Choroid plexus epithelial cell (primary cell): ENCODE data around the gene TMEM244.

Experiments
- DNase-seq: peaks from one replicate; pipeline ENCODE4 v3.0.0-alpha.2; 2010; ENCODE audit warnings: low read depth
- H3K4me3 ChIP-seq: 2 replicates; pipeline ENCODE4 v1.5.1; 2011; ENCODE audit warnings: low read depth, mild to moderate bottlenecking, control low read depth, low read length, moderate library complexity
- TF ChIP-seq, protein P1 (sequence below): conservative IDR thresholded peaks from 2 replicates; pipeline ENCODE4 v1.5.1; 2011; ENCODE audit warnings: low read depth, mild to moderate bottlenecking, control low read depth, inconsistent platforms, low read length, moderate library complexity

TMEM244 gene

DNA sequence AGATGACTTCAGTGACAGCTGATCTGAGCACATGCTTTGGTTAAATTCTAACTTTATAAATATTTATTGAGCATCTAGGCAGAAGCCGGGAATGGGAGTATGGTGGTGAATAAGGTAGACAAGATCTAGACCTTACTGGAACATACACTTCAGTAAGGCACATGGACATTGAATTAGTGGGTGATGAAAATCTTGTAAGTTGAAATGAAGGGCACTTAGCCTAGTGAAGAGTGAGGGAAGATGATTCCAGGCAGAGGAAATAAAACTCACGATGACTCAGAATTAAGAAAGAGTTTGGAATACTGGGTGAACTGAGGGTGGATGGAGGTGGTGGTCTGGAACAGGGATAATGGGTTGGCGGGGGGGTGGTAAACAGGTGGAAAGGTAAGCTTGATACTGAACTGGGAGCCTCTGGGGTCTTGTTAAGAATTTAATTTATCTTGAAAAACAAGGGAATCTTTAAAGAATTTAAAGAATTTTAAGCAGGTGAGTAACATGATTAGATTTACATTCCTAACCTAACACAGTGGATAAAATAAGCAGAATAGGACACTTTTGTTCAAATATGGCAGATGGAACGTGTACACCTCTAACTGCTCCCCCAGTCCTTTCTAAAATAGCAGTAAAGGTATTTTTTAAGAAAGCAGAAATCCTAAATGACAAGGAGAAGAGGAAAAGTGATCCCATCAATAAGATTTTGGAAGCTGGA lies 75.9 kb downstream of the TMEM244 start:
- TF ChIP-seq, protein P1, sequence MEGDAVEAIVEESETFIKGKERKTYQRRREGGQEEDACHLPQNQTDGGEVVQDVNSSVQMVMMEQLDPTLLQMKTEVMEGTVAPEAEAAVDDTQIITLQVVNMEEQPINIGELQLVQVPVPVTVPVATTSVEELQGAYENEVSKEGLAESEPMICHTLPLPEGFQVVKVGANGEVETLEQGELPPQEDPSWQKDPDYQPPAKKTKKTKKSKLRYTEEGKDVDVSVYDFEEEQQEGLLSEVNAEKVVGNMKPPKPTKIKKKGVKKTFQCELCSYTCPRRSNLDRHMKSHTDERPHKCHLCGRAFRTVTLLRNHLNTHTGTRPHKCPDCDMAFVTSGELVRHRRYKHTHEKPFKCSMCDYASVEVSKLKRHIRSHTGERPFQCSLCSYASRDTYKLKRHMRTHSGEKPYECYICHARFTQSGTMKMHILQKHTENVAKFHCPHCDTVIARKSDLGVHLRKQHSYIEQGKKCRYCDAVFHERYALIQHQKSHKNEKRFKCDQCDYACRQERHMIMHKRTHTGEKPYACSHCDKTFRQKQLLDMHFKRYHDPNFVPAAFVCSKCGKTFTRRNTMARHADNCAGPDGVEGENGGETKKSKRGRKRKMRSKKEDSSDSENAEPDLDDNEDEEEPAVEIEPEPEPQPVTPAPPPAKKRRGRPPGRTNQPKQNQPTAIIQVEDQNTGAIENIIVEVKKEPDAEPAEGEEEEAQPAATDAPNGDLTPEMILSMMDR = no peak
- no peak overlapping the region for H3K4me3 ChIP-seq
- peak; percentile 13 for DNase-seq
